Muscle of arm (tissue), 12 donors: ENCODE measurements around the gene VSIG10L. TPM values are rescaled to one million over a fixed set of nuclear protein-coding genes. Genes with fewer than 3 reads are reported as not detected.

Experiments
- DNase-seq: peaks from one replicate; pipeline ENCODE4 v3.0.0-alpha.2; 2013
- polyA plus RNA-seq, 12 donors: library from polyadenylated mRNA; unstranded; fragments of 120-200 nt; gene quantifications; one replicate each; pipeline ENCODE4 v1.2.1, GENCODE V29; 2013; ENCODE audit not compliant: insufficient read length in 12 of 12

The VSIG10L gene
- polyA plus RNA-seq, 12 donors = 0.74 to 2.2 (median 1.2) TPM; not detected in 2

- DNase-seq = peak; percentile 25
Observed at GRCh38 chr19:51365965-51366388, 24.0 kb upstream of the VSIG10L start, which contains the start of gene ETFB. ETFB (minus strand) TSS chr19:51366388; CDS start chr19:51366326, 62 bp downstream.

- peak; percentile 25 for DNase-seq
Observed at GRCh38 chr19:51365211-51365964, 23.4 kb upstream of the VSIG10L start.

DNA sequence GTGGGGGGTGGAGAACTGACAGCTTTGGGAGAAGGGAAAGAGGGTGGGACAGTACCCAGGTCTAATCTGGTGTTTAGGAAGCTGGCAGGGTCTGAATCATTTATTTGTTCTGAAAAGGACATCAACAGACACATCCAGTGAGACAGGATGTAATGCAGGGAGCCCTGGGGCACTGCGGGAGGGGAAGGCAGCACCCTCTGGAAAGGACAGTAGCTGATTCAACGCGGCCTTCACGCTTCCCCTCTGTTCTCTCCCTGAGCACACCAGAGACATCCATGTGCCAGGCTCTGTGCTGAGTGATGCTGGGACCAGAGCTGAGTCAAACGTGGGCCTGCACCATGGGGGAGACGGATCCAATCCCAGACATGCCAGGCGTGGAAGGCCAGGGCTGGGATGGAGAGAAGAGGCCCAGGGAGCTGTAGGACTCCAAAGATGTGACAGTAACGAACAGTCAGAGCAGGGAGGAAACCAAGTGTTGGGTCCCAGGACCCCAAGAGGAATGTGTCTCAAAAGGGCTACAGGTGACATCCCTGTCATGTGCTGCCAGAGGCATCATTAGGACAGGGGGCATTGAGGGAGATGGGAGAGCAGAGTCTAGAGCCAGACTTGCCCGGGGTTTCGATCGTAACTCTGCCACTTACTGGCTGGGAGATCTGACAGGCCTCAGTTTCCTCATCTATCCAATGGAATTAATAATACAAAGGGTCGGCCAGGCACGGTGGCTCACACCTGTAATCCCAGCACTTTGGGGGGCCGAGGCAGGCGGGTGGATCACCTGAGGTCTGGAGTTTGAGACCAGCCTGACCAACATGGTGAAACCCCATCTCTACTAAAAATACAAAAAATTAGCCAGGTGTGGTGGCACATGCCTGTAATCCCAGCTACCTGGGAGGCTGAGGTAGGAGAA lies 22.5 kb upstream of the VSIG10L start:
- no peak for DNase-seq

- DNase-seq = no peak
Observed at GRCh38 chr19:51361239-51361638, 19.3 kb upstream of the VSIG10L start.

DNA sequence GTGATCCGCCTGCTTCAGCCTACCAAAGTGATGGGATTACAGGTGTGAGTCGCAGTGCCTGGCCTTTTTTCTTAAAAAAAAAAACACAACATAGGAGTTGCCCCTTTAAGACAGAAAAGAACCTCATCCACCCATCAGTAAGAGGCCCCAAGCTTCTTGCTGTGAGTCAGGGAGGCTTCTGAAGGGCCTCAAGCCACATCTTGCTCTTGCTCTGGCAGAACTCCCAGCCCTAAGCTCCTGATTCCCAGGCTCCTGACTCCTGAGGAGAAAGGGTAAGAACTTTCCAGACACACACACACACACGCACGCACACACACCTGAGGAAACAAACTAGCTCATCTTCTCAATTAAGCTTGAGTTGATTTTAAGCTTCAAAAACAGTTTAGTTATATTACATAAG lies 17.4 kb upstream of the VSIG10L start:
- peak; percentile 36 for DNase-seq

DNA sequence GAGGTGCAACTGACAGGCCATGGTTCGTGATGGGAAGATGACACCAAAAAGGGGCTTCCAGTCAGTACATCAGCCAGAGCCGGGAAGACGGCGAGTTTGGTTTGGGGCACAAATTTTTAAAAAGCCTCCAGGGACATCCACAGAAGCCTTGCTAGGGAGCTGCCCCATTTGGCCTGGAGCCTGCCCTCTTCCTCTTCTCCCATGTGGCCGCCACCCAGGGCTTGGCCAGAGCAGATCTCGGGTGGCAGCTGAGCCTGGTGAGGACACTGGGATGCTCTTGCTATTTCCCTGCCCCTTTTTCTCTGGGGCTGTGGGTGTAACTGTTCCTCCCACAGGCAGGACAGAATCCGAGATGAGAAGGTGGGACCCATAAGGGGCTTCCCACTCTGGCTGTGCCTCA lies 16.0 kb upstream of the VSIG10L start:
- no peak for DNase-seq

DNA sequence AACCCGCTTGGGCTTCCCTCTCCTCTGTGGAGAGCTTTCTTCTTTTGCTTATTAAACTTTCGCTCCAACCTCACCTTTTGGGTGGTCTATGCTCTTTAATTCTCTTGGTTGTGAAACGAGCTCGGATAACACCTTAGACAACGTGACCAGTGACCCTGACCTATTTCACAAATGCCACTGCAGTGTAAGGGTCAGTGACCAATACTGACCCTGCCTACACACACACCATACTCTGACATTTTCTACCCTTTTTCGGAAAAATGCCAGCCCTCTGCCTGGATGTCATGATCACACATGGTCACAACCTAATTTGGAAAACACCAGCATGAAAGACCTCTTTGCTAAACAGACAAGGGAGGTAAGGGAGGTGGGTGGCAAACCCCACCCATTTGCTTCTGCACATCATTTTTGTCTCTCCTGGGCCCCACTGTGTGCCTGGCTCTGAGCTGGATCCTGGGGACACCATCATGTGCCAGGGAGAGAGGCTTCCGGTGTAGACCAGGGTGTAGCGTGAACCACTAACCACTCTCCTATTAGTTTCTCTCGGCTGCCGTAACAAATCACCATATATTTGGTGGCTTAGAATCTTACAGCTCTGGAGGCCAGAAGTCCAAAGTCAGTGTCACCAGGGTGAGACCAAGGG lies 14.3 kb upstream of the VSIG10L start:
- DNase-seq = no peak

GRCh38 chr19:51354742-51355148 lies 12.8 kb upstream of the VSIG10L start:
- DNase-seq = no peak

- no peak for DNase-seq
Observed at GRCh38 chr19:51354103-51354741, 12.3 kb upstream of the VSIG10L start.

DNA sequence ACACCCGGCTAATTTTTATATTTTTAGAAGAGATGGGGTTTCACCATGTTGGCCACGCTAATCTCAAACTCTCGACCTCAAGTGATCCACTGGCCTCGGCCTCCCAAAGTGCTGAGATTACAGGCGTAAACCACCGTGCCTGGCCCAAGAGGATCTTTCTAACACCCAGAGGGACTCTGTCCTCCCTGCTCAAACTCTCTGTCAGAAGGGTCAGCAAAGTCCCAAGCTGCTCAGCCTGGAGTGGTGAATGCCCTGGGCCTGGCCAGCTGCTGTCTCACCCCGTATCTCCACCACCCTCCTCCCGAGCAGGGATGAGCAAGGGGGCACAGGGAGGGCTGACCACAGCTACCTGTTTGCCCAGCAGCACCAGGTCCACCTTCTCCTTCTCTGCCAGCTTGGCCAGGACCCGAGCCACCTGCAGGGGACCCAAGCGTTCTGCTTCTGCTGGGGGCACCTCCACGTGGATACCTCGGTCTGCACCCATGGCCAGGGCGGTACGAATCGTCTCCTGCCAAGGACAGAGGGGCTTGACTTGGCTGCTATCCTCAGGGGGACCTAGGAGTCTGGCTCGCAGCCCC lies 10.9 kb upstream of the VSIG10L start:
- DNase-seq = no peak

- DNase-seq = no peak
Observed at GRCh38 chr19:51351266-51351990, 9.5 kb upstream of the VSIG10L start.

DNA sequence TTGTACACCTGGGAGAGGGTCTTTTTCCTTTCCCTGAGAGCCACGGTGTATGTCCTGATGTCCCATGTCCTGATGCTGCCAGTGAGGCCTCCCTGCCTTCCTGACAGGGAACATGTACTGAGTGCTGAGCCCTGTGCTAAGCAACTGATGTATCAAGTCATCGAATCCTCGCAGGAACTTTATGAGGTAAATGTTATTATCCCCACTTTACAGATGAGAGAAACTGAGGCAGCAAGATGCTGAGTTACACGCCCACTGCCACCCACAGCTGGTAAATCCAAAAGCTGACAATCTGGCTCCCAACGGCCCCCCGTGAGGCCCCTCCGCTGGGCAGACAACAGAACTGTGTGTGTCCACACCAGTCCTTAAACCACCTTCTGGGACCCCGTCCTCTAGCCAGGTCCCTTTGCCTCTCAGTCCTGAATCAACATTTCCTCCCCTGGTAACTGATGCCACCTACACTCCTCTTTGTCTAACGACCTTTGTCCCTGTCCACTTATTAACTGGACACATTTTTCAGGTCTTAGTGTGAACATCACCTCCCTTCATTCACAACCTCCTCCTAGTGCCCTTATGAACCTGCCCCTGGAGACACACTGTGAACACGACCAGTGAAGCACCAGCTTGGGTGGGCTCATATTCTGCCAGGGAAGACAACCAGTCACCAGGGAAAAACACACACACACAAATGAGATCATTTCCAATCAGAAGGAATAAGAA lies 5.4 kb upstream of the VSIG10L start:
- no peak for DNase-seq

- DNase-seq = no peak
Observed at GRCh38 chr19:51346742-51347141, 4.8 kb upstream of the VSIG10L start.

DNA sequence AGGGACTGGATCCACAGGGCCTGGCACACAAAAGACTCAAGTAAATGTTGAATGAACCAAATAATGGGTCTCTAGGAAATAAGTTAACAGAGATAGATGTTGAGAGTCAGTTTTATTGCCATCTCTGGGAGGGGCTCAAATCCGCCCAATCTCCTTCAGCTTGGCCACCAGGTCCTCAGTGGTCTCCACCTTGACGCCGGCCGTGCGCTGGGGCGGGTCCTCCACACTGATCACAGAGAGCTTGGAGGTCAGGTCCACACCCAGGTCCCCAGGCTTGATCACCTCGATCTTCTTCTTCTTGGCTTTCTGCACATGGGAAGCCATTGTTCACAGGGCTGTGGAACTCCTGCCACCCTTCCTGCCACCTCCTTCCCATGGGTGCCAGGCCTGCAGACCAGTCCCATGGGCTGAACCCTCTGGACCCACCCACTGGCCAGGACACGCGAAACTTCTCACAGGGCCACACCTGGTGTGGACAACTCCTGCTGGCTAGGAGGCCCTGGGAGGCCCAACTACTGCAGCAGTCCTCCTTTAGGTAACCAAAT lies 3.2 kb upstream of the VSIG10L start:
- no peak for DNase-seq

DNA sequence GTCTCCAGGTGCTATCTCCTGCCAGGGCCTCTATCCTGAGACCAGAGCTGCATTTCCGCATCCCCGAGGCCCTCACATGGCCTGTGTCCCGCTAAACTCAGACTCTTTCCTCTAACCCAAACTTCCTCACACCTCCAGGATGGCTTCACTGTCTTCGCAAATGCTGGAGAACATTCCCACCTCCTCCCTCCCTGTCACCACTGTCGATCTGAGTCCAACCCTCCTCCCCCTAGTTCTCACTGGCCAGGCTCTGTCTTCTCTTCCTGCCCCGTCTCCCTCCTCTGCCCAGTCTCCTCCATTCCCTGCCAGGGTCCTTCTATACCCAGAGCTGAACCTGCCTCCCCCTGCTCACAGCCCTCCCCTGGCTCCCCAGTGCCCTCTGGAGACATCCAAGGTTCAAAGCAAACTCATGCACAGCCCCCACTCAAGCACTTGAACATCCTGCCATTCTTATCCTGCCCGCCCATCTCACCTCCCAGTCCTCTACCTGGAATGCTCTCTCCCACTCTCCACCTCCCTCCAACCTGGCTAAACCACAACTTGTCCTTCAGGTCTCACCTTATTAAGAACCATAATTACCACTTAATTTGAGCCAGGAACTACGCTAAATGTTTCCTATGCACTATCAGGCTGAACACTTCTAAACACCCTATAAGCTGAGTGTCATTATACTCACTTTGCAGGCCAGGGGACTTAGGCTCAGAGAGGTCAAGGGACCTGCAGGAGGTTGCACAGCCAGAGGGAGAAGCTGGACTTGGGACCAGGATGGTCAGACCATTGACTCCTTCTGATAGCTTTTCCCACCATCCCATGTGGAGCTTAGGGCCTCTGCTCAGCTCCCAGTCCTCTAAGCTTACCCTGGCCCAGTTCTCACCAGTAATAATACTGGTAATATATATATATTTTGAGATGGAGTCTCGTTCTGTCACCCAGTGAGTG lies 961 bp upstream of the VSIG10L start:
- DNase-seq = no peak

GRCh38 chr19:51341066-51341465 lies 873 bp downstream of the VSIG10L start:
- DNase-seq = no peak

DNA sequence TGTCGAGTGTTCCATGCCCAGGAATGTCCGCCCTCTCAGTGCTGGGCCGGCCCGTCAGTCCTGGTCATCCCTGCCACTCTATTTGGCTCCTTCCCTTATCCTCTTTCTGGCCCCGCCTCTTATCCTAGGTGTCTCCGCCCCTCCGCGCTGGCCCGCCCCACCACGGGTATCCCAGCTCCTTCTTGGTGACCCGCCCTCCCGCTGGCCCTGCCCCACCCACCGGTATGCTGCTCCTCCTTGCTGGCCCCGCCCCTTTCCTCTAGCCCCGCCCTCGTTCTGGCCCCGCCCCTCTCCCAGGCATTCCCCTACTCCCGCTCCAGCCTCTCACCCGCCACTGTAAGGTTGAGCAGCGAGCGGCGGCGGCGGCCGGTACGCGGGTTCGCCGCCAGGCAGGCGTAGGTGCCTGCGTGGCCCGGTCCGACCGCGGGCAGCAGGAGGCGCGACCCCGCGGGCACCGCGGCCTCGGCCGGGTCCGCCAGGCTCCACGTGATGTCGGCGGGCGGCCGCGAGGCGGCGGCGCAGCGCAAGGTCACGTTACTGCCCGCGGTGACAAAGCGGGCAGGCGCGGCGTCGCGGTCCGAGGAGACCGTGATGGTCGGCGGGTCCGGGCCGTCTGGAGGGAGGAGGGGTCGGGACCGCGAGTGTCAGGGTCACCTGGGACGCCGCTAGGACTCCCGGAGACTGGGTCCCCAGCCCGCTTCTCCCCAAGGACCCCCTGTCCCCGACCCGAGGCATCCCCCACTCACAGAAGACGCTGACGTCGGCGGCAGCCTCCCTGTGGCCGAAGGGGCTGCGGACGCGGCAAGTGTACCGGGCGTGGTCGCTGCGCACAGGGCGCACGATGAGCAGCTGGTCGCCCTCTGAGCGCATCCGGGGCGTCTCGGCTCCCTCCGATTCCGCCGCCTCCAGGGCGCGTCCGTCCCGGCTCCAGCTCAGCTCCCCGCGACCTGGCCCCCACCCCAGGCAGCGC lies 2.0 kb downstream of the VSIG10L start:
- DNase-seq = peak; percentile 81
